Mesenchymal stem cell (in vitro differentiated cells and primary cell): Measurements from ENCODE around the gene NR1H2.

Source experiments
- DNase-seq: peaks from one replicate; pipeline ENCODE4 v3.0.0-alpha.2; 2013
- H2AFZ ChIP-seq: one replicate; pipeline ENCODE4 v1.6.1; 2013; ENCODE audit warnings: low read depth, mild to moderate bottlenecking, control low read depth, inconsistent platforms, low read length, moderate library complexity
- H2AK5ac ChIP-seq: 2 replicates; pipeline ENCODE4 v1.6.1; 2013; ENCODE audit warnings: low read length, moderate library complexity, mild to moderate bottlenecking, inconsistent platforms; ENCODE audit not compliant: severe bottlenecking
- H2BK120ac ChIP-seq: one replicate; pipeline ENCODE4 v1.6.1; 2013; ENCODE audit warnings: low read depth, mild to moderate bottlenecking, inconsistent platforms, low read length, moderate library complexity
- H2BK12ac ChIP-seq, 2 experiments: one replicate each; pipeline ENCODE4 v1.6.1; 2013; ENCODE audit warnings: inconsistent platforms in 2 of 2, low read length in 2 of 2, mild to moderate bottlenecking in 2 of 2, moderate library complexity in 2 of 2, control low read depth in 1 of 2
- H2BK15ac ChIP-seq: one replicate; pipeline ENCODE4 v1.6.1; 2013; ENCODE audit warnings: mild to moderate bottlenecking, low read depth, inconsistent platforms; ENCODE audit not compliant: poor library complexity, severe bottlenecking
- H2BK5ac ChIP-seq: 2 replicates; pipeline ENCODE4 v1.6.1; 2013; ENCODE audit warnings: low read depth, mild to moderate bottlenecking, low read length, control low read depth, inconsistent platforms; ENCODE audit not compliant: poor library complexity, severe bottlenecking
- H3K14ac ChIP-seq, 2 experiments: one replicate each; pipeline ENCODE4 v1.6.1; 2013; ENCODE audit warnings: inconsistent platforms in 2 of 2, low read length in 2 of 2, control low read depth in 1 of 2, mild to moderate bottlenecking in 1 of 2, moderate library complexity in 1 of 2
- H3K18ac ChIP-seq, 2 experiments: one replicate each; pipeline ENCODE4 v1.6.1; 2013; ENCODE audit warnings: inconsistent platforms in 2 of 2, low read length in 2 of 2, control low read depth in 1 of 2, low read depth in 1 of 2, mild to moderate bottlenecking in 1 of 2
- H3K23ac ChIP-seq, 2 experiments: one replicate each; pipeline ENCODE4 v1.6.1; 2013; ENCODE audit warnings: inconsistent platforms in 2 of 2, low read length in 2 of 2, mild to moderate bottlenecking in 2 of 2, moderate library complexity in 2 of 2, control low read depth in 1 of 2
- H3K27ac ChIP-seq: 2 replicates; pipeline ENCODE4 v1.5.1; 2013; ENCODE audit warnings: mild to moderate bottlenecking, moderate library complexity, low read length, control low read depth, inconsistent platforms; ENCODE audit not compliant: poor library complexity, severe bottlenecking
- H3K27me3 ChIP-seq, 2 experiments: 2 replicates each; pipeline versions ENCODE4 v1.6.1 to v1.7.0; 2013; ENCODE audit warnings: low read length in 2 of 2, mild to moderate bottlenecking in 2 of 2, moderate library complexity in 2 of 2, control low read depth in 1 of 2, inconsistent platforms in 1 of 2; ENCODE audit not compliant: control insufficient read depth in 1 of 2, insufficient read depth in 1 of 2
- H3K36me3 ChIP-seq, 2 experiments: 2 replicates each; pipeline versions ENCODE4 v1.6.1 to v1.7.0; 2013; ENCODE audit warnings: low read length in 2 of 2, control low read depth in 1 of 2, inconsistent platforms in 1 of 2, low read depth in 1 of 2, mild to moderate bottlenecking in 1 of 2; ENCODE audit not compliant: insufficient read depth in 2 of 2, control insufficient read depth in 1 of 2
- H3K4ac ChIP-seq, 2 experiments: one replicate each; pipeline ENCODE4 v1.6.1; 2013; ENCODE audit warnings: inconsistent platforms in 2 of 2, low read length in 2 of 2, mild to moderate bottlenecking in 2 of 2, moderate library complexity in 2 of 2, control low read depth in 1 of 2, low read depth in 1 of 2
- H3K4me1 ChIP-seq: 2 replicates; pipeline ENCODE4 v1.6.1; 2013; ENCODE audit warnings: low read depth, low read length, control low read depth; ENCODE audit not compliant: control insufficient read depth, insufficient read depth
- H3K4me2 ChIP-seq: 2 replicates; pipeline ENCODE4 v1.6.1; 2013; ENCODE audit warnings: low read length, mild to moderate bottlenecking, inconsistent platforms; ENCODE audit not compliant: poor library complexity, severe bottlenecking
- H3K4me3 ChIP-seq, 2 experiments: 2 replicates each; pipeline versions ENCODE4 v1.5.1 to v1.7.0; 2013; ENCODE audit warnings: low read length in 2 of 2, mild to moderate bottlenecking in 2 of 2, control low read depth in 1 of 2, low read depth in 1 of 2; ENCODE audit not compliant: insufficient read depth in 1 of 2
- H3K79me1 ChIP-seq: replicated peaks from 2 replicates; pipeline ENCODE4 v1.6.1; 2013; ENCODE audit warnings: mild to moderate bottlenecking, control low read depth, low read length, inconsistent platforms; ENCODE audit not compliant: poor library complexity, severe bottlenecking
- H3K9ac ChIP-seq: 2 replicates; pipeline ENCODE4 v1.7.0; 2013; ENCODE audit warnings: mild to moderate bottlenecking, low read length, moderate library complexity
- H3K9me3 ChIP-seq: 2 replicates; pipeline ENCODE4 v1.7.0; 2013; ENCODE audit warnings: mild to moderate bottlenecking, low read length; ENCODE audit not compliant: control insufficient read depth
- H4K8ac ChIP-seq: one replicate; pipeline ENCODE4 v1.6.1; 2013; ENCODE audit warnings: inconsistent platforms, mild to moderate bottlenecking, low read length, moderate library complexity
- H4K91ac ChIP-seq: one replicate; pipeline ENCODE4 v1.6.1; 2013; ENCODE audit warnings: mild to moderate bottlenecking, low read length, inconsistent platforms
- WGBS: methylation state at CpG from one replicate; pipeline ENCODE4 v1.1.7; 2013; ENCODE audit warnings: mixed read lengths; 5-methylcytosine and 5-hydroxymethylcytosine counted together

The NR1H2 gene

GRCh38 chr19:50361290-50362029, 14.8 kb upstream of the NR1H2 start:
- no peak overlapping the region for H3K4me3 ChIP-seq
- H2AFZ ChIP-seq: no peak overlapping the region
- DNase-seq: no peak
- H3K9ac ChIP-seq: no peak overlapping the region
- H3K27ac ChIP-seq: no peak overlapping the region
- H3K23ac ChIP-seq: no peak overlapping the region
- no peak overlapping the region for H4K8ac ChIP-seq
- no peak overlapping the region for H3K14ac ChIP-seq
- no peaks in the 10 kb centered on the region for H3K36me3 ChIP-seq
- H3K4me2 ChIP-seq: no peak overlapping the region
- no peak overlapping the region for H2BK5ac ChIP-seq
- no peak overlapping the region for H2BK120ac ChIP-seq
- H3K27me3 ChIP-seq: peaks cover 3 to 10% of the 10 kb centered on the region in 2 experiments
- H4K91ac ChIP-seq: no peak overlapping the region
- no peaks in the 10 kb centered on the region for H3K79me1 ChIP-seq
- no peak overlapping the region for H3K18ac ChIP-seq
- no peak overlapping the region for H3K4ac ChIP-seq
- no peak overlapping the region for H2BK15ac ChIP-seq
- H2BK12ac ChIP-seq: no peak overlapping the region
- H3K9me3 ChIP-seq: no peaks in the 10 kb centered on the region
- H3K4me1 ChIP-seq: peaks cover 5% of the 10 kb centered on the region
- H2AK5ac ChIP-seq: no peak overlapping the region
- WGBS: 85% methylated on average over 5 of the region's 7 CpGs

- no peak overlapping the region for H2AFZ ChIP-seq
- H2BK12ac ChIP-seq: no peak overlapping the region
- H2AK5ac ChIP-seq: no peak overlapping the region
- H3K4me2 ChIP-seq: no peak overlapping the region
- no peak overlapping the region for H4K8ac ChIP-seq
- no peak overlapping the region for H2BK5ac ChIP-seq
- no peak for DNase-seq
- no peak overlapping the region for H3K4me3 ChIP-seq
- no peaks in the 10 kb centered on the region for H3K9me3 ChIP-seq
- H3K27ac ChIP-seq: no peak overlapping the region
- no peak overlapping the region for H3K18ac ChIP-seq
- H3K23ac ChIP-seq: no peak overlapping the region
- H2BK120ac ChIP-seq: no peak overlapping the region
- H3K4ac ChIP-seq: no peak overlapping the region
- no peak overlapping the region for H4K91ac ChIP-seq
- no peak overlapping the region for H3K9ac ChIP-seq
- no peaks in the 10 kb centered on the region for H3K36me3 ChIP-seq
- H3K27me3 ChIP-seq: peaks cover 3 to 10% of the 10 kb centered on the region in 2 experiments
- H3K79me1 ChIP-seq: no peaks in the 10 kb centered on the region
- H2BK15ac ChIP-seq: no peak overlapping the region
- peaks cover 5% of the 10 kb centered on the region for H3K4me1 ChIP-seq
- no peak overlapping the region for H3K14ac ChIP-seq
- WGBS: 86% methylated on average over 5 of the region's 7 CpGs
Observed at GRCh38 chr19:50362030-50362412, 14.2 kb upstream of the NR1H2 start.

GRCh38 chr19:50362656-50363424, 13.4 kb upstream of the NR1H2 start:
- Histone ChIP-seq H4K91ac (no peak overlapping the region), H3K27ac (no peak overlapping the region), H3K9me3 (no peaks in the 10 kb centered on the region), H3K27me3 (peaks cover 3 to 10% of the 10 kb centered on the region in 2 experiments), H4K8ac (no peak overlapping the region), H2AFZ (no peak overlapping the region), H2BK5ac (no peak overlapping the region), H2BK12ac (no peak overlapping the region), H3K4ac (no peak overlapping the region), H2BK120ac (no peak overlapping the region), H3K36me3 (no peaks in the 10 kb centered on the region), H3K14ac (no peak overlapping the region), H3K23ac (no peak overlapping the region), H2BK15ac (no peak overlapping the region), H3K4me1 (peaks cover 2% of the 10 kb centered on the region), H3K4me3 (no peak overlapping the region), H3K79me1 (no peaks in the 10 kb centered on the region), H2AK5ac (no peak overlapping the region), H3K9ac (no peak overlapping the region), H3K18ac (no peak overlapping the region), H3K4me2 (no peak overlapping the region)
- 71% methylated on average over 6 of the region's 11 CpGs for WGBS
- no peak for DNase-seq

GRCh38 chr19:50365434-50366306, 10.6 kb upstream of the NR1H2 start, which contains the start of gene NAPSA:
TSS of gene NAPSA (minus strand) at chr19:50365639. CDS start at chr19:50365621, 18 bp downstream.
- Histone ChIP-seq H3K9ac (no peak within 1 kb of the TSS), H3K4ac (no peak within 1 kb of the TSS), H3K9me3 (no peaks in the 10 kb centered on the region), H3K36me3 (no peaks in the 10 kb centered on the region), H3K27ac (no peak within 1 kb of the TSS), H3K79me1 (no peaks in the 10 kb centered on the region), H2AFZ (no peak within 1 kb of the TSS), H4K8ac (no peak within 1 kb of the TSS), H2BK15ac (no peak within 1 kb of the TSS), H3K27me3 (peaks cover 0 to 10% of the 10 kb centered on the region in 2 experiments), H2BK12ac (no peak within 1 kb of the TSS), H3K23ac (no peak within 1 kb of the TSS), H3K18ac (no peak within 1 kb of the TSS), H2BK120ac (no peak within 1 kb of the TSS), H3K14ac (no peak within 1 kb of the TSS), H2AK5ac (no peak within 1 kb of the TSS), H4K91ac (no peak within 1 kb of the TSS), H3K4me1 (peaks cover 8% of the 10 kb centered on the region), H2BK5ac (no peak within 1 kb of the TSS), H3K4me3 (no peak within 1 kb of the TSS), H3K4me2 (no peak within 1 kb of the TSS)
- no peak for DNase-seq
- WGBS: 81% methylated on average over 8 of the region's 11 CpGs
